HEK293T (cell line): ENCODE results near the gene DCP1B.

ENCODE experiments used
- ARNT ChIP-seq: fragments of 450-650 bp; IDR thresholded peaks from 2 replicates; pipeline ENCODE4 v1.6.1; 2017; ENCODE audit warnings: mild to moderate bottlenecking
- ELF4 ChIP-seq: fragments of 450-650 bp; IDR thresholded peaks from 2 replicates; pipeline ENCODE4 v1.6.1; 2017; ENCODE audit warnings: antibody characterized with exemption
- FOXA1 ChIP-seq: fragments of 450-650 bp; IDR thresholded peaks from 2 replicates; pipeline ENCODE4 v1.6.1; 2016; ENCODE audit warnings: mild to moderate bottlenecking
- FOXK2 ChIP-seq: fragments of 450-650 bp; IDR thresholded peaks from 2 replicates; pipeline ENCODE4 v1.6.1; 2016; ENCODE audit warnings: mild to moderate bottlenecking
- FOXM1 ChIP-seq: fragments of 450-650 bp; IDR thresholded peaks from 2 replicates; pipeline ENCODE4 v1.6.1; 2017; ENCODE audit warnings: mild to moderate bottlenecking, borderline replicate concordance
- HDGF ChIP-seq: fragments of 450-650 bp; IDR thresholded peaks from 2 replicates; pipeline ENCODE4 v1.6.1; 2017; ENCODE audit warnings: antibody characterized with exemption, borderline replicate concordance
- L3MBTL2 ChIP-seq: fragments of 450-650 bp; conservative IDR thresholded peaks from 2 replicates; pipeline ENCODE4 v1.6.1; 2016; ENCODE audit warnings: mild to moderate bottlenecking
- LEF1 ChIP-seq: fragments of 450-650 bp; IDR thresholded peaks from 2 replicates; pipeline ENCODE4 v1.6.1; 2017; ENCODE audit warnings: mild to moderate bottlenecking, borderline replicate concordance
- NFRKB ChIP-seq: fragments of 450-650 bp; IDR thresholded peaks from 2 replicates; pipeline ENCODE4 v1.6.1; 2016; ENCODE audit warnings: mild to moderate bottlenecking, moderate library complexity
- SP1 ChIP-seq: fragments of 450-650 bp; IDR thresholded peaks from 2 replicates; pipeline ENCODE4 v1.6.1; 2017
- SUZ12 ChIP-seq: fragments of 450-650 bp; IDR thresholded peaks from 2 replicates; pipeline ENCODE4 v1.6.1; 2016; ENCODE audit warnings: mild to moderate bottlenecking
- TARDBP ChIP-seq: fragments of 450-650 bp; IDR thresholded peaks from 2 replicates; pipeline ENCODE4 v1.6.1; 2016

- TF ChIP-seq ARNT, result no peak
- no peak for TF ChIP-seq FOXA1
- no peak for TF ChIP-seq ELF4
- TF ChIP-seq NFRKB, result no peak
- TF ChIP-seq SP1, result no peak
- TF ChIP-seq FOXM1, result no peak
- TF ChIP-seq HDGF, result no peak
- no peak for TF ChIP-seq SUZ12
- TF ChIP-seq FOXK2, result no peak
- TF ChIP-seq LEF1, result no peak
- no peak for TF ChIP-seq L3MBTL2
- TF ChIP-seq TARDBP, result no peak
These were observed 13.5 kb upstream of the DCP1B start for GRCh38 chr12:2017546-2018337.
